Esophagus squamous epithelium (tissue), 5 donors: ENCODE results near the gene SUN5. TPM values are rescaled to one million over a fixed set of nuclear protein-coding genes. Genes with fewer than 3 reads are reported as not detected.
"Not testable (repeated sequence)": the region's sequence is repeated elsewhere in the genome, so short reads cannot be mapped to it uniquely, and the experiment has no call there.

ENCODE experiments used
- DNase-seq: peaks from one replicate; lab custom pipeline; 2025; lab: John Stamatoyannopoulos, UW
- H3K27ac ChIP-seq, 4 donors: fragments of 200-600 bp; sonication (generic); one replicate each; pipeline ENCODE4 v1.5.1; 2016 to 2019; ENCODE audit warnings: mild to moderate bottlenecking in 1 of 4
- H3K27me3 ChIP-seq, 4 donors: fragments of 200-600 bp; sonication (generic); 1 replicate in 3 of 4; 2 replicates in 1 of 4; pipeline versions ENCODE4 v1.5.1 to v1.6.0; 2017 to 2021; ENCODE audit warnings: antibody characterized with exemption in 1 of 4
- H3K36me3 ChIP-seq, 3 donors: fragments of 200-600 bp; sonication (generic); one replicate each; pipeline ENCODE4 v1.5.1; 2016 to 2019
- H3K4me1 ChIP-seq, 3 donors: fragments of 200-600 bp; sonication (generic); one replicate each; pipeline ENCODE4 v1.5.1; 2017 to 2019
- H3K4me3 ChIP-seq, 4 donors: fragments of 200-600 bp; sonication (generic); 1 replicate in 3 of 4; 2 replicates in 1 of 4; pipeline ENCODE4 v1.5.1; 2016 to 2019; ENCODE audit warnings: mild to moderate bottlenecking in 2 of 4, moderate library complexity in 1 of 4
- H3K9me3 ChIP-seq, 3 donors: fragments of 200-600 bp; sonication (generic); one replicate each; pipeline ENCODE4 v1.5.1; 2016 to 2019
- POLR2A ChIP-seq, 4 donors: fragments of 450-650 bp; IDR thresholded peaks; one replicate each; pipeline ENCODE4 v1.6.1; 2017; ENCODE audit warnings: antibody characterized with exemption in 4 of 4, mild to moderate bottlenecking in 4 of 4, moderate library complexity in 3 of 4
- WGBS, 2 donors: methylation state at CpG; one replicate each; pipeline ENCODE4 v1.1.5; 2018; 5-methylcytosine and 5-hydroxymethylcytosine counted together
- intact Hi-C: fragments of 100-400 bp; cut with DNase I; formaldehyde crosslinking; loops from one replicate; pipeline ENCODE4 v1.15.0; 2022
- total RNA-seq, 4 donors: library from RNA; depleted of rRNA; stranded (reverse); fragments of >200 nt; gene quantifications; one replicate each; pipeline ENCODE4 v1.1.0, GENCODE V29; 2016
- TF ChIP-seq, protein P1 (sequence below), 6 experiments: fragments of 450-650 bp in 4 of 6; fragments of 200-600 bp in 2 of 6; sonication (generic) in 2 of 6; IDR thresholded peaks; one replicate each; pipeline ENCODE4 v1.5.1; 2016 to 2019; ENCODE audit warnings: antibody characterized with exemption in 6 of 6, mild to moderate bottlenecking in 4 of 6, moderate library complexity in 4 of 6
- donor health status: DM: yes; HTN: yes; CAD: no.

The SUN5 gene
- total RNA-seq, 4 donors from 2014 or later: not detected

DNA sequence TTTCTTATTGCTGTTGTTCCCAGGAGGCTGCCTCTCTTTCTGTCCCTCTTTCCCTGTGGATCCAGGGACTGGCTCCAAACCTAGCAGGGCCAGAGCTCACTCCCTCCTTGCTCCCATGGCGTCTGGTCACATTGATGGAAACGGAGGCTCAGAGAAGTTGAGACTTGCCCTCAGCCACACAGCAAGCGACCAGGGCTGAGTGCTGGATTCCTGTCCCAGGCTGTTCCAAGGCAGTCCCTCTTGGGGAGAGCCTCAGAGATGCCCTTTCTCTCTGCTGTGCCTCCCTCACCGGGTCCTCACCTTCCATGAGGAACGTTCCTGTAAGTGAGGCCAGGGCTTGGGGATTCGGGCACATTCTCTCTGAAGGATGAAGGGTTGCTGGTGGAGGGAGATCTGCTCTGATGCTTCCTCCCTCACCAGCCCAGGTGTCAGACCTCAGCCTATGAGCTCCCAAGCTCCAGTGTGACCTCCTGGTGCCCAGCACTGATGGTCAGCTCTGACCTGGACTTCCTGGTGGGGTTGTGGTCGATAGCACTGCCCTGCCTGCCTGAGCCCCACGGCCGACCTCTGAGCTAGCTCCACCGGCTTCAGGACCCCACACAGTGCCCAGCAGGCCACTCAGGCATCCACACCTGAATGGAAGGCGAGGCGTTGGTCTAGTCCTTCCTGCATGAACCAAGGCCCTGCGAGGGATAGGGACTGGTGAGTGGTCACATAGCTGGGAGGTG lies 26.8 kb downstream of the SUN5 start:
- TF ChIP-seq POLR2A (IDR thresholded peaks at IDR 0.05): no peak
- TF ChIP-seq, protein P1, sequence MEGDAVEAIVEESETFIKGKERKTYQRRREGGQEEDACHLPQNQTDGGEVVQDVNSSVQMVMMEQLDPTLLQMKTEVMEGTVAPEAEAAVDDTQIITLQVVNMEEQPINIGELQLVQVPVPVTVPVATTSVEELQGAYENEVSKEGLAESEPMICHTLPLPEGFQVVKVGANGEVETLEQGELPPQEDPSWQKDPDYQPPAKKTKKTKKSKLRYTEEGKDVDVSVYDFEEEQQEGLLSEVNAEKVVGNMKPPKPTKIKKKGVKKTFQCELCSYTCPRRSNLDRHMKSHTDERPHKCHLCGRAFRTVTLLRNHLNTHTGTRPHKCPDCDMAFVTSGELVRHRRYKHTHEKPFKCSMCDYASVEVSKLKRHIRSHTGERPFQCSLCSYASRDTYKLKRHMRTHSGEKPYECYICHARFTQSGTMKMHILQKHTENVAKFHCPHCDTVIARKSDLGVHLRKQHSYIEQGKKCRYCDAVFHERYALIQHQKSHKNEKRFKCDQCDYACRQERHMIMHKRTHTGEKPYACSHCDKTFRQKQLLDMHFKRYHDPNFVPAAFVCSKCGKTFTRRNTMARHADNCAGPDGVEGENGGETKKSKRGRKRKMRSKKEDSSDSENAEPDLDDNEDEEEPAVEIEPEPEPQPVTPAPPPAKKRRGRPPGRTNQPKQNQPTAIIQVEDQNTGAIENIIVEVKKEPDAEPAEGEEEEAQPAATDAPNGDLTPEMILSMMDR (IDR thresholded peaks at IDR 0.05): no peak
- Histone ChIP-seq H3K36me3 (no peaks in the 10 kb centered on the region), H3K27me3 (peaks cover 0 to 16% (median 0%) of the 10 kb centered on the region in 4 donors), H3K4me3 (no peak overlapping the region), H3K4me1 (peaks cover 0 to 6% (median 0%) of the 10 kb centered on the region in 3 donors), H3K27ac (no peak overlapping the region), H3K9me3 (no peaks in the 10 kb centered on the region)
- 84 to 86% methylated on average over 4 to 5 of the region's 13 CpGs for WGBS, 2 donors
- no peak for DNase-seq
- intact Hi-C loops: no loop called here

DNA sequence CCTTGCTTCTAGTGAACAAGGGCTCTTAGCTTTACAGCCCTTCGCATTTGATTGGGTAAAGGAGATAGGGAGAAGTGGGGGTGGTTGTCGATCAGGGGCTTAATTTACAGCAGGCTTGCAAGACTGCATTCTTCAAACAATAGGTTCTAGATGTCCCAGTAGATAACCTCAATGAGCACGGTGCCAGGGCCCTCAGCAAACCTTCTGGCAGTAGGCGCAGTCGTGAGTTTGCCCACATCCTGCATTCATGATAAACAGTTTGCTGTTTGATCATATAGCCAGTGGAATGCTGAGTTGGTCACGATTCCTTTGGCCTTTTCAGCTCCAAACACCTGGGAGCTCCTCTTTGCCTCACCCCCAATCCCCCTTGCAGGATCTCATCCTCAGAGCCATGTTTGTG lies 27.5 kb downstream of the SUN5 start:
- Histone ChIP-seq H3K36me3 (no peaks in the 10 kb centered on the region), H3K4me3 (no peak overlapping the region), H3K27me3 (peaks cover 0 to 16% (median 0%) of the 10 kb centered on the region in 4 donors), H3K4me1 (peaks cover 0 to 10% (median under 1%) of the 10 kb centered on the region in 3 donors), H3K9me3 (no peaks in the 10 kb centered on the region), H3K27ac (no peak overlapping the region)
- intact Hi-C loops: no loop called here
- TF ChIP-seq, protein P1 (IDR thresholded peaks at IDR 0.05): no peak
- no peak for TF ChIP-seq POLR2A (IDR thresholded peaks at IDR 0.05)
- DNase-seq: no peak
- 70 to 72% methylated on average over 6 of the region's 6 CpGs for WGBS, 2 donors

DNA sequence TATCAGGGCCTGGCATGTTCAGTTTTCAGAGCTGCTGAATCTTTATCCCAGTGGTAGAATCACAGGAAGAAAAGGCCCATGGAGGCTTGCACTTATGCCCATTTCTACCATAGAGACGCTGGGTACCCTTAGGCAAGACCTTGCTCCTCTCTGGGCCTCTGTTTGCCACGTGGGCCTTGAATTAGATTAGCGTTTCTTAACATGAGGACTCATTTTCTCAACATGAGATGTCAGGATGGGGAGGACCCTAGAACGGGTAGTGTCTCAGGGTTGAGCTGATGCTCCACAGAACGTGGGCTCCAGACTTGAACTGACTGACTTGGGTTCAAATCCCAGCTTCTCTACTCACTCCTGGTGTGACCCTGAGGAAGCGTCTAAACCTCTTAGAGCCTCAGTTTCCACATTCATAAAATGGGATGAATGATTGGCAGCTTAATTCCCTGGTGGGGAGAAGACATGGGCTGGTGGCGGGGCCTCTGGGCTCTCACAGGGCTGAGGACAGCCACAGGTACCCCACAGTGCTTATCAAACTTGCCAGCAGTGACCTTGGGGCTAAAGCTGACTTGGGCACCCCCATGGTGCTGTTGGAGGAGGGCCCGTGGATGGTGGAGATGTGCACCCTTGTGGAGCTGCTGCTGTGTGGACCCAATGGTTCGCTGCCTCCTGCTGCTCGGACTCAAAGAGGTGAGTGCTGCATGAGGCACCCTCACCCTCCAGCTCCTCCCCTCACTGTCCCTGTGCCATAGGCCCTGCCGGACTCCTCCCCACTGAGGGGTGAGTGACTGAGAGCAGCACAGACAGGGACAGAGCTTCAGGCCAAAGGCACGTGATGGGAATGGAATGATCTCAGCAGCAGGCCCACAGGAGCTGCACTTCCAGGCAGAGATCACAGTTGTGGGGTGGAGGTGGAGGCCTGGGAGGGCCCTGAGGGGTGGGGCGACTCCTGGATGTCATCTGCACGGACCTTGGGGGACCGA lies 28.2 kb downstream of the SUN5 start:
- 80 to 83% methylated on average over 8 to 9 of the region's 15 CpGs for WGBS, 2 donors
- intact Hi-C loops: no loop called here
- no peaks in the 10 kb centered on the region for H3K36me3 ChIP-seq
- H3K4me3 ChIP-seq: no peak overlapping the region
- TF ChIP-seq, protein P1 (IDR thresholded peaks at IDR 0.05): no peak
- TF ChIP-seq POLR2A (IDR thresholded peaks at IDR 0.05): no peak
- DNase-seq: no peak
- H3K4me1 ChIP-seq: peaks cover 0 to 17% (median 8%) of the 10 kb centered on the region in 3 donors
- H3K27ac ChIP-seq: no peak overlapping the region
- peaks cover 0 to 16% (median 0%) of the 10 kb centered on the region in 4 donors for H3K27me3 ChIP-seq
- H3K9me3 ChIP-seq: no peaks in the 10 kb centered on the region

DNA sequence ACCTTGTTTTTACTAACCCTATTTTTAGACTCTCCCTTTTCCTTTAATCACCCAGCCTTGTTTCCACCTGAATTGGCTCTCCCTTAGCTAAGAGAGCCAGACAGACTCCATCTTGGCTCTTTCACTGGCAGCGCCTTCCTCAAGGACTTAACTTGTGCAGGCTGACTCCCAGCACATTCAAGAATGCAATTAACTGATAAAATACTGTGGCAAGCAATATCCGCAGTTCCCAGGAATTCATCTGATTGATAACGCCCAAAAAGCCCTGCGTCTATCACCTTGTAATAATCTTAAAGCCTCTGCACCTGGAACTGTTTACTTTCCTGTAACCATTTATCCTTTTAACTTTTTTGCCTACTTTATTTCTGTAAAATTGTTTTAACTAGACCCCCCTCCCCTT lies 29.1 kb downstream of the SUN5 start:
- H3K27ac ChIP-seq, DNase-seq, H3K36me3 ChIP-seq, H3K9me3 ChIP-seq, H3K27me3 ChIP-seq, intact Hi-C loops, H3K4me3 ChIP-seq: not testable (repeated sequence)
- 77 to 79% methylated on average over 4 of the region's 4 CpGs for WGBS, 2 donors
- H3K4me1 ChIP-seq: peaks cover 0 to 26% (median 11%) of the 10 kb centered on the region in 3 donors

DNA sequence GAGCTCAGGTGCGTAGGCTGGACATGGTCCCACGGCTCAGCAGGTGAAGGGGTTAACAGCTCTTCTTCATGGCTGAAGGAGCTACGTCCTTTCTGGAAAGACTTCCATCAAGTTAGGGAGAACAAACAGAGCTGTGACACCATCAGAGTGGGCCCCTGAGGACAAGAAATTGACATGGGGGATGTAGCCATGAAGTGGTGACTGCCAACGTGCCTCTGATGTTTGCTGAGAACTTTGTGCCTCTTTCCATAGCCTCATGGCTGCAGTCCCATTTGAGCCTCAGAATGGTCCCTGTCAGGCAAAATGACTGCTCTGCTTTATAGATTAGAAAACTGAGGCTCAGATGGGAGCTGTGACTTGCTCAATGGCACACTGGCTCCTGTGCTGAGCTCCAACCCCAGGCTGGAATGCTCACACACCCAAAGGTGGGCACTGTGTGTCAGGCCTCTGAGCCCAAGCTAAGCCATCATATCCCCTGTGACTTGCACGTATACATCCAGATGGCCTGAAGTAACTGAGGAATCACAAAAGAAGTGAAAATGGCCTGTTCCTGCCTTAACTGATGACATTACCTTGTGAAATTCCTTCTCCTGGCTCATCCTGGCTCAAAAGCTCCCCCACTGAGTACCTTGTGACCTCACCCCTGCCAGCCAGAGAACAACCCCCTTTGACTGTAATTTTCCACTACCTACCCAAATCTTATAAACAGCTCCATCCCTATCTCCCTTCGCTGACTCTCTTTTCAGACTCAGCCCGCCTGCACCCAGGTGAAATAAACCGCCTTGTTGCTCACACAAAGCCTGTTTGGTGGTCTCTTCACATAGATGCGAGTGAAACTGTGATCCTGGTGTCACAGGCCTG lies 29.8 kb downstream of the SUN5 start:
- WGBS, 2 donors: 75 to 76% methylated on average over 8 to 9 of the region's 9 CpGs
- H3K36me3 ChIP-seq, DNase-seq, H3K27me3 ChIP-seq, H3K9me3 ChIP-seq, intact Hi-C loops, H3K27ac ChIP-seq, H3K4me3 ChIP-seq: not testable (repeated sequence)
- H3K4me1 ChIP-seq: peaks cover 0 to 28% (median 11%) of the 10 kb centered on the region in 3 donors
